GM23338 (cell line): Measurements from ENCODE around the gene CLCN6. TPM values are rescaled to one million over a fixed set of nuclear protein-coding genes. Genes with fewer than 3 reads are reported as not detected.

Experiments
- ATAC-seq: fragments of 200-7000 bp; cut with Tn5 transposase; 3 replicates; pipeline ENCODE4 v1.9.1; 2020
- DNase-seq: peaks from one replicate; pipeline ENCODE4 v3.0.0-alpha.2; 2015; ENCODE audit warnings: low spot score
- H2AFZ ChIP-seq: fragments of 200-600 bp; sonication (generic); 2 replicates; pipeline ENCODE4 v1.8.0; 2016; ENCODE audit warnings: antibody characterized with exemption, mild to moderate bottlenecking, moderate library complexity
- H3F3A ChIP-seq: fragments of 200-600 bp; sonication (generic); replicated peaks from 2 replicates; pipeline ENCODE4 v1.8.0; 2017; ENCODE audit warnings: antibody characterized with exemption, mixed run types, low read depth
- H3K27ac ChIP-seq: fragments of 200-600 bp; sonication (generic); 2 replicates; pipeline ENCODE4 v1.6.1; 2016; ENCODE audit warnings: low read depth
- H3K27me3 ChIP-seq: fragments of 200-600 bp; sonication (generic); 2 replicates; pipeline ENCODE4 v1.8.0; 2016; ENCODE audit warnings: mild to moderate bottlenecking, mixed run types, moderate library complexity; ENCODE audit not compliant: insufficient read depth
- H3K36me3 ChIP-seq: fragments of 200-600 bp; sonication (generic); 2 replicates; pipeline ENCODE4 v1.8.0; 2016; ENCODE audit warnings: mild to moderate bottlenecking; ENCODE audit not compliant: insufficient read depth
- H3K4me1 ChIP-seq: fragments of 200-600 bp; sonication (generic); 2 replicates; pipeline ENCODE4 v1.8.0; 2016; ENCODE audit warnings: mild to moderate bottlenecking, moderate library complexity; ENCODE audit not compliant: insufficient read depth
- H3K4me2 ChIP-seq: fragments of 200-600 bp; sonication (generic); 2 replicates; pipeline ENCODE4 v1.7.1; 2017; ENCODE audit warnings: mixed run types
- H3K4me3 ChIP-seq: fragments of 200-600 bp; sonication (generic); 2 replicates; pipeline ENCODE4 v1.6.1; 2016; ENCODE audit warnings: mixed run types
- H3K79me2 ChIP-seq: fragments of 200-600 bp; sonication (generic); replicated peaks from 2 replicates; pipeline ENCODE4 v1.8.0; 2017; ENCODE audit warnings: mild to moderate bottlenecking; ENCODE audit not compliant: insufficient read depth
- H3K9me2 ChIP-seq: fragments of 200-600 bp; sonication (generic); 2 replicates; pipeline ENCODE4 v1.8.0; 2017; ENCODE audit not compliant: insufficient read depth
- H4K20me1 ChIP-seq: fragments of 200-600 bp; sonication (generic); replicated peaks from 2 replicates; pipeline ENCODE4 v1.8.0; 2017; ENCODE audit warnings: mild to moderate bottlenecking; ENCODE audit not compliant: insufficient read depth
- H3K27ac Mint-ChIP-seq: 2 replicates; pipeline ENCODE4 v1.8.0; 2020; ENCODE audit warnings: inconsistent platforms, mild to moderate bottlenecking, moderate library complexity, mixed read lengths
- H3K27me3 Mint-ChIP-seq: 3 replicates; pipeline ENCODE4 v1.8.0; 2022; ENCODE audit warnings: low read depth, mild to moderate bottlenecking, moderate library complexity, mixed read lengths, inconsistent platforms; ENCODE audit not compliant: insufficient read depth, poor library complexity
- H3K36me3 Mint-ChIP-seq: 3 replicates; pipeline ENCODE4 v1.8.0; 2021; ENCODE audit warnings: low read depth, mild to moderate bottlenecking, inconsistent platforms, moderate library complexity, mixed read lengths
- H3K4me1 Mint-ChIP-seq: 3 replicates; pipeline ENCODE4 v1.8.0; 2020; ENCODE audit warnings: mild to moderate bottlenecking, inconsistent platforms, mixed read lengths
- H3K4me3 Mint-ChIP-seq: 3 replicates; pipeline ENCODE4 v1.8.0; 2021; ENCODE audit warnings: moderate library complexity, mild to moderate bottlenecking, inconsistent platforms, mixed read lengths
- H3K9me3 Mint-ChIP-seq: 3 replicates; pipeline ENCODE4 v1.8.0; 2020; ENCODE audit warnings: moderate library complexity, mild to moderate bottlenecking, inconsistent platforms, mixed read lengths
- CREB1 ChIP-seq: fragments of 250-450 bp; sonication (Bioruptor Pico); IDR thresholded peaks from 2 replicates; pipeline ENCODE4 v1.5.0; 2020; ENCODE audit warnings: low read depth, mild to moderate bottlenecking, moderate library complexity
- CTCF ChIP-seq, 2 experiments: fragments of 200-600 bp in 1 of 2; sonication (generic) in 1 of 2; conservative IDR thresholded peaks; 2 replicates each; pipeline versions ENCODE4 v1.5.1 to v1.6.1; 2016 to 2017; ENCODE audit warnings: antibody characterized with exemption in 2 of 2, low read depth in 2 of 2, mild to moderate bottlenecking in 2 of 2, moderate library complexity in 1 of 2
- ETS1 ChIP-seq: IDR thresholded peaks from 2 replicates; pipeline ENCODE4 v1.6.1; 2016; ENCODE audit warnings: antibody characterized with exemption
- EZH2phosphoT487 ChIP-seq: fragments of 200-600 bp; sonication (generic); IDR thresholded peaks from one replicate; pipeline ENCODE4 v1.8.1; 2018; ENCODE audit warnings: antibody characterized with exemption; ENCODE audit not compliant: unreplicated experiment
- NANOG ChIP-seq: IDR thresholded peaks from 2 replicates; pipeline ENCODE4 v1.6.1; 2016; ENCODE audit warnings: antibody characterized with exemption, borderline replicate concordance
- POLR2AphosphoS5 ChIP-seq: IDR thresholded peaks from 2 replicates; pipeline ENCODE4 v1.6.1; 2016; ENCODE audit warnings: antibody characterized with exemption, low read depth
- REST ChIP-seq: IDR thresholded peaks from one replicate; pipeline ENCODE4 v1.6.1; 2018; ENCODE audit warnings: antibody characterized with exemption; ENCODE audit not compliant: unreplicated experiment
- STAT1 ChIP-seq: IDR thresholded peaks from one replicate; pipeline ENCODE4 v1.6.1; 2016; ENCODE audit warnings: antibody characterized with exemption; ENCODE audit not compliant: unreplicated experiment
- ZNF114 ChIP-seq: fragments of 250-450 bp; sonication (Bioruptor Pico); IDR thresholded peaks from 2 replicates; pipeline ENCODE4 v1.5.0; 2020; ENCODE audit warnings: mild to moderate bottlenecking, moderate library complexity
- ZNF462 ChIP-seq: fragments of 250-450 bp; sonication (Bioruptor Pico); IDR thresholded peaks from 2 replicates; pipeline ENCODE4 v1.5.0; 2020; ENCODE audit warnings: mild to moderate bottlenecking, moderate library complexity
- polyA plus RNA-seq: library from polyadenylated mRNA; unstranded; fragments of >200 nt; fragmentation: Nextera tagmentation; extraction: Ambion mirVana; gene quantifications from 2 replicates; pipeline ENCODE4 v1.2.1, GENCODE V29; 2016
- total RNA-seq: library from RNA; depleted of rRNA; stranded (reverse); fragments of >200 nt; shearing (Covaris generic); gene quantifications from 2 replicates; pipeline ENCODE4 v1.2.3, GENCODE V29; 2014

The CLCN6 gene
- total and polyA plus RNA-seq, 2 experiments from 2014 or later, result 16.0 to 22.6 TPM

DNA sequence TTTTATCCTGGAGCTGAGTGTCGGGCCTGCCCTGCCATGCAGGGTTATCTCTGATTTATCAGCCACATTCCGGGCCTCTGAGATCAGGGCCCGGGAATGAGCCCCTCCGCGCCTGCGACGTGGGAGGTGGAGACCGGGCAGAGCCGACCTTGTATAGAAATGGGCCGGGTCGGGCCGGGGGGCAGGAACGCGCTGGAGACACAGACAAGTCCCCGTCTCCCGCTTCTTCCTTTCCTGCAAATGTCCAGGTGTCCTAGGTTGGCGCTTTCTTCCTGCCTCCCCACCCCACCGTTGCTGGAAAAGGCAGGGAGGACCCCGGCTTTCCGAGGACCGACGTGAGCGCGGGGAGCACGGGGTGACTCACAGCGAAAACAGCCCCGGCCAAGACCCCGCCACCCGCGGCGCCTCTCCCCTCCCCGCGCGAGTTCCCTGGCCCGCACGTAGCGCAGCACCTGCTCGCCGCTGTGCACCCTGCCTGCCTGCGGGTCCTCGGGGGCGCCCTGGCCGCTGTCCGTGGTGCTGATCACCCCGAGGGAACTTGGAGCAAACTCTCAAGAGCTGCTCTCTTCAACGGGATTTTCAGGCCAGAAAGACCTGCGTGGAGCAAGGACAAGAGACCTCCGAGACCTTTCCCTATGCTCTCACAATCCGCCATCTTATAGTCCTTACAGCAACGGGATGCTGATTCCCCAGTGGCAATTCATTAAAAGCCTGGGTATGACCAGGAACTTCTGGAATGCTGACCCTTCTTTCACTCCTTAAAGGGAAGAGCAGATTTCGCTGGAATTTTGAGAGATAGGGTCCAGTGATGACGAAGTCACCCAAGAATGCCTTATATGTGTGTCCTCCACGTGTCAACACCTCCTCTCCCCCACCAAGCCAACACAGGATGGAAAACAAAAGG, 53.2 kb downstream of the CLCN6 start:
- no peak overlapping the region for H3K27ac ChIP-seq
- H3K9me3 Mint-ChIP-seq, result no peaks in the 10 kb centered on the region
- peaks cover 7% of the 10 kb centered on the region; the same call in 1 of the 3 replicates for H3K4me1 Mint-ChIP-seq
- H4K20me1 ChIP-seq, result no peaks in the 10 kb centered on the region
- peaks cover 27% of the 10 kb centered on the region for H3K27me3 ChIP-seq
- no peaks in the 10 kb centered on the region for H3K9me2 ChIP-seq
- peak overlapping the region; percentile 33; the same call in 2 of the 3 replicates for H3K4me3 Mint-ChIP-seq
- ATAC-seq (peak; percentile 91), DNase-seq (peak; percentile 85)
- H3K27me3 Mint-ChIP-seq, result peaks cover 22% of the 10 kb centered on the region
- H3K4me2 ChIP-seq, result peak overlapping the region; percentile 80
- TF ChIP-seq ZNF114, result no peak
- TF ChIP-seq CREB1 (CRISPR knock-in tag), result no peak; the same call in 1 of the 2 replicates
- TF ChIP-seq ZNF462 (CRISPR knock-in tag), result no peak
- TF ChIP-seq STAT1, result no peak
- no peak for TF ChIP-seq POLR2AphosphoS5
- TF ChIP-seq ETS1, result no peak
- TF ChIP-seq CTCF (conservative IDR thresholded peaks at IDR 0.05; ENCODE audit: low read depth in 2 of 2), result peak; percentile 27 to 30; a peak in 3 of 4 replicates
- TF ChIP-seq NANOG, result no peak
- TF ChIP-seq REST, result peak; percentile 98
- no peak for TF ChIP-seq EZH2phosphoT487
- no peaks in the 10 kb centered on the region for H3F3A ChIP-seq
- no peaks in the 10 kb centered on the region for H3K36me3 ChIP-seq
- H3K79me2 ChIP-seq, result no peaks in the 10 kb centered on the region
- no peak overlapping the region for H2AFZ ChIP-seq
- H3K4me3 ChIP-seq, result peak overlapping the region; percentile 53
- no peaks in the 10 kb centered on the region for H3K4me1 ChIP-seq
- H3K36me3 Mint-ChIP-seq, result no peaks in the 10 kb centered on the region
- H3K27ac Mint-ChIP-seq, result no peak overlapping the region
